Activated CD4-positive, alpha-beta T cell treated with anti-CD3 and anti-CD28 coated beads for 36 hours (primary cell): ENCODE data around the gene ATP9B. TPM values are rescaled to one million over a fixed set of nuclear protein-coding genes. Genes with fewer than 3 reads are reported as not detected.
"Not testable (repeated sequence)": the region's sequence is repeated elsewhere in the genome, so short reads cannot be mapped to it uniquely, and the experiment has no call there.

ENCODE experiments used
- ATAC-seq: fragments of 200-7000 bp; cut with Tn5 transposase; one replicate; pipeline ENCODE4 v1.10.0; 2021; ENCODE audit warnings: mild to moderate bottlenecking, moderate library complexity
- CTCF ChIA-PET: fragments of 350-600 bp; sonication (Branson Sonifier 250); formaldehyde crosslinking; loops from one replicate; lab custom pipeline; 2021; ENCODE audit warnings: antibody characterized with exemption; lab: Charles Lee
- POLR2A ChIA-PET: fragments of 350-600 bp; sonication (Branson Sonifier 250); formaldehyde crosslinking; loops from one replicate; lab custom pipeline; 2021; ENCODE audit warnings: antibody characterized with exemption, inconsistent platforms; lab: Charles Lee
- DNase-seq: peaks from one replicate; pipeline ENCODE4 v3.0.0-alpha.2; 2020
- H3K27ac Mint-ChIP-seq: one replicate; pipeline ENCODE4 v1.8.0; 2021; ENCODE audit warnings: mixed read lengths
- H3K27me3 Mint-ChIP-seq: one replicate; pipeline ENCODE4 v1.8.0; 2021; ENCODE audit warnings: mixed read lengths
- H3K36me3 Mint-ChIP-seq: one replicate; pipeline ENCODE4 v1.8.0; 2021; ENCODE audit warnings: low read depth, mixed read lengths
- H3K4me1 Mint-ChIP-seq: one replicate; pipeline ENCODE4 v1.8.0; 2021; ENCODE audit warnings: mixed read lengths
- H3K4me3 Mint-ChIP-seq: one replicate; pipeline ENCODE4 v1.8.0; 2021; ENCODE audit warnings: mild to moderate bottlenecking, moderate library complexity, mixed read lengths
- H3K9me3 Mint-ChIP-seq: one replicate; pipeline ENCODE4 v1.8.0; 2021; ENCODE audit warnings: low read depth, mixed read lengths
- intact Hi-C, 2 experiments: fragments of 100-400 bp; cut with DNase I in 1 of 2; cut with micrococcal nuclease in 1 of 2; formaldehyde crosslinking; loops; one replicate each; pipeline versions ENCODE4 v1.14.2 to v1.15.1; 2022 to 2024; cut with DNase I, micrococcal nuclease
- total RNA-seq, 2 experiments: library from RNA; stranded (reverse); gene quantifications; one replicate each; pipeline ENCODE4 v1.2.3, GENCODE V29; 2021

The ATP9B gene
- total RNA-seq, 2 experiments from 2014 or later = 19.4 to 20.8 TPM

DNA sequence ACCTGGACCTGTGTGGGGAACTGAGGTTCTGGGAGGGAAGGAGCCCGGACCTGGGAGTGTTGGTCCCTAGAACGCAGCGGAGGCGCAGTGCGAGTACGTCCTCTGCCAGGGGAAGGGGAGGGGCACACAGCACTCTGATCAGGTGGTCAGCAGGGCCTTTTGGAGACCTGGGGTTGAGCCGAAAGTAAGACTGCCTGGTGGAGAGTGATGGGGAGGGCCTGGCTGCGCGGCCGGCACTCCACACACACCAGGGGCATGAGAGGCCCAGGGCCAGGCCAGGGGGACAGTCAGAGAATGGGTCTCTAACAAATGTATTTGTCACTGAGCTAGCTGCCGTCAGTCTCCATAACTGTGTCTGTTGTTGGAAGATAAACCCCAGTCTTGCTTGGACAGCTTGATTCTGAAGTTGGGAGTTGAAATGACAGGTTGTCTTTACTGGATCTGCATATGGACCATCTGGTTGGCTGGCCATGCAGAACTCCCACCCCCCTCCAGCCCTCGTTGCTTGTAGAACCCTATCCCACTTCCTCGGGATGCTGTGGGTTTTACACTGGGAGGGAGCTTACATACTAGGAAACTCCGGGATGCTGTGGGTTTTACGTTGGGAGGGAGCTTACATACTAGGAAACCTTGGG, 251.1 kb downstream of the ATP9B start:
- DNase-seq (no peak), ATAC-seq (no peak)
- Mint-ChIP-seq H3K36me3 (peaks cover 26% of the 10 kb centered on the region), H3K9me3 (peaks cover 10% of the 10 kb centered on the region), H3K27ac (no peak overlapping the region), H3K27me3 (no peaks in the 10 kb centered on the region), H3K4me3 (no peak overlapping the region), H3K4me1 (peaks cover 14% of the 10 kb centered on the region)
- intact Hi-C loops = no loop called here
- ChIA-PET POLR2A (no interaction called here), CTCF (no interaction called here)

DNA sequence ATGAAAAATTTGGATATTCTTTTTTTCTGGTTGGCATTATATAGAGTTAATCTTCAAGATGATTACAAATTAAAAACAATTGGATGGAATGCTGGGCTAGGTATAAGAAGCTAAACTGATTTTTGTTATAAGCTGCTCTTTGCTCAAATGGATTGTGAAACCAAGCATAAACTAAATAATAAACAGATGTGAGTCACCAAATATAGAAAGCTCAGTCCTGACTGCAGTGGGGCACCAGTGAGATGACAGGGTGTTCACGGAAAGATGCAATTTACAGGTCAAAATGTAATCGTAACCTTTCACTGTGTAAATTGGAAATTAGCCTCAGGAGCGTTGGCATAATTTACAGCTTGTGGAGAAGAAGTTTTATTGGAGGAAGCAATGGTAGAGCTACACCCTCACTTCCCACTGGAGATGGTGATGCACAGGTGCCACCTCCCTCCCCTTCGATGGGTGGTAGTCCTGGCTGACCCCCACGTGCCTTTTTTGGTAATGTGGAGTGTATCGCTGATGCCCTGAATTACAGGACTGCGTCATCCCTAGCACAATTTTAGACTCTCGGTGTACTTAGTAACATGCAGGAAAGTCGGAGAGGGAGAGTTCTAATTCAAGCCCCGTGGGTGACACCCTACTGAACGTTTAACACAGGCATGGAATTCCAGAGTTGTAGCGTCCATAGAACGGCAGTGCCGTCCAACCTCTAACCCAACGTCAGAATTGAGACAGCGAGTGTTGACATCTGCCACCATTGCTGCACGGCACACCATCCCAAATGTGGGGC, 252.6 kb downstream of the ATP9B start:
- no peaks in the 10 kb centered on the region for H3K9me3 Mint-ChIP-seq
- no peak overlapping the region for H3K4me3 Mint-ChIP-seq
- intact Hi-C loops = no loop called here
- ChIA-PET CTCF (no interaction called here), POLR2A (interaction anchor here (0.7 kb wide), 1 partner anchor 339 kb away, joined by 3 read pairs; no protein-coding TSS in a partner anchor)
- peaks cover 11% of the 10 kb centered on the region for H3K4me1 Mint-ChIP-seq
- H3K27ac Mint-ChIP-seq = no peak overlapping the region
- H3K27me3 Mint-ChIP-seq = no peaks in the 10 kb centered on the region
- peaks cover 14% of the 10 kb centered on the region for H3K36me3 Mint-ChIP-seq
- DNase-seq (no peak), ATAC-seq (no peak)

DNA sequence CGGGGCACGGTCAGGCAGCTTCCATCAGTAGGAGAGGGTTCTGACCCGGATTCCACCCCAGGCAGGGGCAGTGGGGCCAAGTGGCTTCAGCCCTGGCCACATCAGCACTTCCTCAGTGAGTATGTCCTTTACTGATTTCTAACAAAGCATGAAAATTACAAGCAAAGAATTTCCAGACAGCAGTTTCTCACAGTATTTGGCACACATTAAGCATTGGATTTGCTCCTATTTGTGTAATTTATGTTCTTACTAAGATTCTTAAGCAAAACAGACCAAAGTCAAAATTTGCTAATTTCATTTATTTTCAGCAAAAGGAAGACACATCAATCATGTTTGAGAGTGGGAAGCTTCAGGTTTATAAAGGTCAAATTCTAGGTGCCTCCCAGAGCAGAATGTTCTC, 253.2 kb downstream of the ATP9B start:
- peaks cover 9% of the 10 kb centered on the region for H3K4me1 Mint-ChIP-seq
- no peak for DNase-seq
- intact Hi-C loops = no loop called here
- peaks cover 17% of the 10 kb centered on the region for H3K36me3 Mint-ChIP-seq
- no peak overlapping the region for H3K4me3 Mint-ChIP-seq
- CTCF ChIA-PET = no interaction called here
- POLR2A ChIA-PET = interaction anchor here (0.7 kb wide), 1 partner anchor 340 kb away, joined by 3 read pairs; no protein-coding TSS in a partner anchor
- ATAC-seq = no peak
- no peaks in the 10 kb centered on the region for H3K27me3 Mint-ChIP-seq
- H3K9me3 Mint-ChIP-seq = peaks cover 2% of the 10 kb centered on the region
- H3K27ac Mint-ChIP-seq = no peak overlapping the region

GRCh38 chr18:79323471-79323870, 254.3 kb downstream of the ATP9B start:
- Mint-ChIP-seq H3K4me3 (no peak overlapping the region), H3K9me3 (peaks cover 4% of the 10 kb centered on the region), H3K4me1 (no peaks in the 10 kb centered on the region), H3K27ac (no peak overlapping the region), H3K27me3 (no peaks in the 10 kb centered on the region), H3K36me3 (peaks cover 16% of the 10 kb centered on the region)
- ChIA-PET POLR2A (no interaction called here), CTCF (no interaction called here)
- DNase-seq (no peak), ATAC-seq (no peak)
- intact Hi-C loops = no loop called here

DNA sequence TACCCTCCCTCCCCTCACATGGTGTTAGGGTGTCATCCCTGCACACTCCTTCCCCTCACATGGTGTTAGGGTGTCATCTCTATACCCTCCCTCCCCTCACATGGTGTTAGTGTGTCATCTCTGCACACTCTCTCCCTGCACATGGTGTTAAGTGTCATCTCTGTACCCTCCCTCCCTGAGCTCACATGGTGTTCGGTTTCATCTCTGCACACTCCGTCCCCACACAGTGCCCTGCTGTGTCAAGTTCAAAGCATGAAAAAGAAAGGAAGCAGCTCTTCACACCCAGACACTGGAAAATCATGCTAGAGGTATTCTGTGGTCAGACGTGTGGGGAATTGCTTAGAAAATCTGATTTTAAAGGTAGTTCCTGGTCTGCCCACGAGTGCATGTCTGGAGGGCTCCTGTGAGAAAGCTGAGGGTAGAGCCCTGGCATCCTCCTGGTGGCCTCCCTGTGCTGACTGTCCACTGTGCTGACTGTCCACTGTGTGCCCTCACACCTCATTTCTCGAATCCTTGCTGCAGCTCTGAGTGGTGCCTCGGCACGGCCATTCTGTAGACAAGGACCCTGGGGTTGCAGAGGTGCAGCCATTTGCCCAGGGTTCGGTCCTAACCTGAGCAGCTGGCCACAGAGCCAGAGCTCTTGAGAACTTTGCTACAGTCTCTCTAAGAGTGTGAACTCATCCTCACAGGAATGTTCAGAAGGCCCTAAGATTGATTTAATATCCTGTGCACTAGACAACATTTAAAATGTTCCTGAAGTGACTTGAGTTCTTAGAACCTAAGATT, 257.4 kb downstream of the ATP9B start:
- peaks cover 4% of the 10 kb centered on the region for H3K9me3 Mint-ChIP-seq
- no peak overlapping the region for H3K27ac Mint-ChIP-seq
- CTCF ChIA-PET = no interaction called here
- POLR2A ChIA-PET = no interaction called here
- no peak overlapping the region for H3K4me3 Mint-ChIP-seq
- H3K4me1 Mint-ChIP-seq = no peaks in the 10 kb centered on the region
- ATAC-seq = no peak
- H3K27me3 Mint-ChIP-seq = no peaks in the 10 kb centered on the region
- no peak for DNase-seq
- intact Hi-C loops = no loop called here
- peaks cover 20% of the 10 kb centered on the region for H3K36me3 Mint-ChIP-seq

- Mint-ChIP-seq H3K27me3 (no peaks in the 10 kb centered on the region), H3K36me3 (peaks cover 15% of the 10 kb centered on the region), H3K9me3 (peaks cover 4% of the 10 kb centered on the region), H3K4me3 (no peak overlapping the region), H3K27ac (no peak overlapping the region), H3K4me1 (no peaks in the 10 kb centered on the region)
- POLR2A ChIA-PET = no interaction called here
- ATAC-seq (no peak), DNase-seq (no peak)
- intact Hi-C loops = no loop called here
- CTCF ChIA-PET = no interaction called here
These were observed 258.1 kb downstream of the ATP9B start for GRCh38 chr18:79327199-79327721.

GRCh38 chr18:79327915-79328314, 258.7 kb downstream of the ATP9B start:
- H3K9me3 Mint-ChIP-seq, H3K27me3 Mint-ChIP-seq, H3K4me1 Mint-ChIP-seq, H3K4me3 Mint-ChIP-seq, CTCF ChIA-PET, intact Hi-C loops, POLR2A ChIA-PET, DNase-seq, H3K27ac Mint-ChIP-seq, ATAC-seq: not testable (repeated sequence)
- H3K36me3 Mint-ChIP-seq = peaks cover 12% of the 10 kb centered on the region

DNA sequence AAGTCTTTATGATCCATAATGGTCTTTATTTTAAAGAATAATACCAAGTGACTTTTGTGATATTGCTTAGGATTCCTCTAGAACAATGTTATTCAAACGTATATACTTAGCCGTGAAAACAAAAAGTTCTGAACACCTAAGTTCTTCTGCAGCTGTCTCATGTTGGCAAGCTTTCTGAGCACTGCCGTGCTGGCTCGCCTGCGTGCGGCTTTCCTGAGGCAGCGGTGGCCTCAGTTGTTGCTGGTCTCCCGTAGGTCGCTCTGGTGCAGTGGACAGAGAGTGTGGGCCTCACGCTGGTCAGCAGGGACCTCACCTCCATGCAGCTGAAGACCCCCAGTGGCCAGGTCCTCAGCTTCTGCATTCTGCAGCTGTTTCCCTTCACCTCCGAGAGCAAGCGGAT, 259.7 kb downstream of the ATP9B start:
- POLR2A ChIA-PET = no interaction called here
- no peak overlapping the region for H3K4me3 Mint-ChIP-seq
- intact Hi-C loops = no loop called here
- CTCF ChIA-PET = interaction anchor here (0.6 kb wide), 1 partner anchor 284 kb away, joined by 4 read pairs; no protein-coding TSS in a partner anchor
- DNase-seq = no peak
- H3K4me1 Mint-ChIP-seq = no peaks in the 10 kb centered on the region
- no peak overlapping the region for H3K27ac Mint-ChIP-seq
- peaks cover 13% of the 10 kb centered on the region for H3K36me3 Mint-ChIP-seq
- ATAC-seq = no peak
- peaks cover 4% of the 10 kb centered on the region for H3K9me3 Mint-ChIP-seq
- H3K27me3 Mint-ChIP-seq = no peaks in the 10 kb centered on the region

DNA sequence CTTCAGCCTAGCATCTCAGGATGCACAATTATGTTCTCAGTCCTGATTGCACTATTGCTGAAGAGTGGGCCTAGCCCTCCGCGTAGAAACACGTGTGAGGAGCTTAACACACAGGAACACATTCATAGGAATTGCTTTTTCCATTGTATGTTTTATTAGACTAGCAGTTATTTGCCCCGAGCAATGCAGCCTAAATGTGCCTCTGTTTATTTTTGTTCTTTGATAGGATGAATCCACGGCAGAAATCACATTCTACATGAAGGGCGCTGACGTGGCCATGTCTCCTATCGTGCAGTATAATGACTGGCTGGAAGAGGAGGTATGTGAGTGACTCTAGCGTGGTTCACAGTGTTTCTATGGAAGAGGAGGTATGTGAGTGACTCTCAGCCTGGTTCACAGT, 260.6 kb downstream of the ATP9B start:
- no peak for DNase-seq
- CTCF ChIA-PET = interaction anchor here (0.6 kb wide), 1 partner anchor 11 kb away, joined by 3 read pairs; no protein-coding TSS in a partner anchor
- no peak for ATAC-seq
- no peak overlapping the region for H3K27ac Mint-ChIP-seq
- H3K4me1 Mint-ChIP-seq = no peaks in the 10 kb centered on the region
- H3K36me3 Mint-ChIP-seq = peaks cover 13% of the 10 kb centered on the region
- peaks cover 4% of the 10 kb centered on the region for H3K9me3 Mint-ChIP-seq
- intact Hi-C loops = no loop called here
- no peak overlapping the region for H3K4me3 Mint-ChIP-seq
- POLR2A ChIA-PET = no interaction called here
- no peaks in the 10 kb centered on the region for H3K27me3 Mint-ChIP-seq

DNA sequence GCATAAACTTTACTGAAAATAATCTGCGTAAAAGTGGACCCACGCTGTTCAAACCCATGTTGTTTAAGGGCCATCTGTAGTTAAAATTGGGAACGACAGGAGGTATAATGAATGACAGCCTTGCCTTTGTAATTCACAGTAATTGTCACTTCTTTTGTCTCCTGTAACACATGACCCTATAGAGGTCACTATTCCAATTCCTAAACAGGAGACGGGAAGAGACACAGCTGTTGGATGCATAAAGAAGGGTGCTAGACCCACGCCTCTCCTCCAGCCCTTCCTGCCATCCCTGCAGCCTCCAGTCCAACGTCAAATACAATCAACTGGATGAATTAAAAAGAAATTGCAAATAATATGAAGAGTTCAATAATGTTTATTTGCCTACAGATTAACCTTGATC, 263.5 kb downstream of the ATP9B start:
- H3K9me3 Mint-ChIP-seq = peaks cover 2% of the 10 kb centered on the region
- ChIA-PET POLR2A (no interaction called here), CTCF (interaction anchor here (0.6 kb wide), 1 partner anchor 314 kb away, joined by 3 read pairs; no protein-coding TSS in a partner anchor)
- no peak overlapping the region for H3K4me3 Mint-ChIP-seq
- no peak for DNase-seq
- H3K27ac Mint-ChIP-seq = no peak overlapping the region
- H3K4me1 Mint-ChIP-seq = no peaks in the 10 kb centered on the region
- ATAC-seq = no peak
- H3K36me3 Mint-ChIP-seq = peaks cover 22% of the 10 kb centered on the region
- intact Hi-C loops = no loop called here
- H3K27me3 Mint-ChIP-seq = no peaks in the 10 kb centered on the region

- ATAC-seq (no peak), DNase-seq (no peak)
- H3K36me3 Mint-ChIP-seq = peaks cover 22% of the 10 kb centered on the region
- no peaks in the 10 kb centered on the region for H3K27me3 Mint-ChIP-seq
- H3K4me1 Mint-ChIP-seq = no peaks in the 10 kb centered on the region
- no peak overlapping the region for H3K27ac Mint-ChIP-seq
- intact Hi-C loops = no loop called here
- H3K4me3 Mint-ChIP-seq = no peak overlapping the region
- POLR2A ChIA-PET = no interaction called here
- CTCF ChIA-PET = interaction anchor here (0.6 kb wide), 2 partner anchors 89 to 314 kb away, joined by 3 read pairs; no protein-coding TSS in a partner anchor
- H3K9me3 Mint-ChIP-seq = peaks cover under 1% of the 10 kb centered on the region
These were observed 263.9 kb downstream of the ATP9B start for GRCh38 chr18:79333046-79333445.
